Vagina (tissue), 2 donors: ENCODE results near the gene SLC1A2.

Experiments
- POLR2A ChIP-seq, 2 donors: fragments of 450-650 bp; IDR thresholded peaks; one replicate each; pipeline ENCODE4 v1.6.1; 2017; ENCODE audit warnings: antibody characterized with exemption in 2 of 2, mild to moderate bottlenecking in 2 of 2, moderate library complexity in 2 of 2
- POLR2AphosphoS5 ChIP-seq, 2 donors: sonication (generic); formaldehyde crosslinking; IDR thresholded peaks; one replicate each; pipeline ENCODE4 v1.9.0; 2017; ENCODE audit warnings: antibody characterized with exemption in 2 of 2, mild to moderate bottlenecking in 2 of 2, low read depth in 1 of 2; ENCODE audit not compliant: insufficient read depth in 1 of 2
- TF ChIP-seq, protein P1 (sequence below), 3 experiments: fragments of 450-650 bp in 2 of 3; fragments of 200-600 bp in 1 of 3; sonication (generic) in 1 of 3; IDR thresholded peaks; one replicate each; pipeline ENCODE4 v1.5.1; 2017 to 2019; ENCODE audit warnings: antibody characterized with exemption in 3 of 3, mild to moderate bottlenecking in 2 of 3, moderate library complexity in 2 of 3

DNA sequence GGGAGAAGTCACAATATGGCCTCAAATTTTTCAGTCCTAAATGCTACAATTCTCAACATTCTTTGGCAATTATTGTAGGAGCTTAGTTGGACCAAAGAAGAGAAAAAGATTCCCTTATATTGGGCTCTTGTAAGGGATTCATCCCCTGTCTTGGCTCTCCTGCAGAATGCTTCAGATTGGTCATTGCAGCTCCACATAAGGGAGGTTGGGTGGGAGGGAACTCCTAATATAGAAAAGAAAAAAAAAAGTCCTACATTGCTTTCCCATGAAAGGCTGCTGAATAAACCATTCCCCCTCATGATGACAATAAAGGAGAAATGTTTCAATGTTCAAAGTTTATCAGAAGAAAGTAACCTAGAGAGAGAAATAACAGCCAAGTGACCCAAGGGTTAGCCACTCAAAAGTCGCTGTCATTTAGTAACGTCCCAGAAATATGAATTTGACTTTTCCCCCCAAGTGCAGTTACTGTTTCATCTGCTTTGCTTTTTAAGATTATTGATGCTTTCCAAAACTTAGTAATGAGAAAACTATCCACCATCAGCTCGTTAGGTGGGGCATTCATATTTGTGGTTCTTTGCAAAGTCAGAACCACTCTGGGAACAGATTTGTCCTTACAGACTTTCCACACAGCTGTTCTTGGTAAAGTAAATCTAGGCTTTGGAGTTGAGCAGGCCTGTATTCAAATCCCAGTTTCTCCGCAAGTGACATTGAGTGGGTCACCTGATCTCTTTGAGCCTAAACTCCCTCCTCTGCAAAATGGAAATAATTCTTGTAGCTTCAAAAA, 5.0 kb upstream of the SLC1A2 start:
- TF ChIP-seq, protein P1, sequence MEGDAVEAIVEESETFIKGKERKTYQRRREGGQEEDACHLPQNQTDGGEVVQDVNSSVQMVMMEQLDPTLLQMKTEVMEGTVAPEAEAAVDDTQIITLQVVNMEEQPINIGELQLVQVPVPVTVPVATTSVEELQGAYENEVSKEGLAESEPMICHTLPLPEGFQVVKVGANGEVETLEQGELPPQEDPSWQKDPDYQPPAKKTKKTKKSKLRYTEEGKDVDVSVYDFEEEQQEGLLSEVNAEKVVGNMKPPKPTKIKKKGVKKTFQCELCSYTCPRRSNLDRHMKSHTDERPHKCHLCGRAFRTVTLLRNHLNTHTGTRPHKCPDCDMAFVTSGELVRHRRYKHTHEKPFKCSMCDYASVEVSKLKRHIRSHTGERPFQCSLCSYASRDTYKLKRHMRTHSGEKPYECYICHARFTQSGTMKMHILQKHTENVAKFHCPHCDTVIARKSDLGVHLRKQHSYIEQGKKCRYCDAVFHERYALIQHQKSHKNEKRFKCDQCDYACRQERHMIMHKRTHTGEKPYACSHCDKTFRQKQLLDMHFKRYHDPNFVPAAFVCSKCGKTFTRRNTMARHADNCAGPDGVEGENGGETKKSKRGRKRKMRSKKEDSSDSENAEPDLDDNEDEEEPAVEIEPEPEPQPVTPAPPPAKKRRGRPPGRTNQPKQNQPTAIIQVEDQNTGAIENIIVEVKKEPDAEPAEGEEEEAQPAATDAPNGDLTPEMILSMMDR (IDR thresholded peaks at IDR 0.05), result no peak
- TF ChIP-seq POLR2A (IDR thresholded peaks at IDR 0.05), result no peak
- TF ChIP-seq POLR2AphosphoS5 (IDR thresholded peaks at IDR 0.05; ENCODE audit: insufficient read depth in 1 of 2, low read depth in 1 of 2), result no peak
